GM21786 (cell line): ENCODE results near the gene KCNH1.

Source experiments
- ATAC-seq: cut with Tn5 transposase; IDR thresholded peaks from one replicate; pipeline ENCODE4 v1.9.1; 2021; ENCODE audit not compliant: unreplicated experiment

Gene KCNH1

GRCh38 chr1:210730023-210730422, 403.9 kb downstream of the KCNH1 start:
- no peak for ATAC-seq

DNA sequence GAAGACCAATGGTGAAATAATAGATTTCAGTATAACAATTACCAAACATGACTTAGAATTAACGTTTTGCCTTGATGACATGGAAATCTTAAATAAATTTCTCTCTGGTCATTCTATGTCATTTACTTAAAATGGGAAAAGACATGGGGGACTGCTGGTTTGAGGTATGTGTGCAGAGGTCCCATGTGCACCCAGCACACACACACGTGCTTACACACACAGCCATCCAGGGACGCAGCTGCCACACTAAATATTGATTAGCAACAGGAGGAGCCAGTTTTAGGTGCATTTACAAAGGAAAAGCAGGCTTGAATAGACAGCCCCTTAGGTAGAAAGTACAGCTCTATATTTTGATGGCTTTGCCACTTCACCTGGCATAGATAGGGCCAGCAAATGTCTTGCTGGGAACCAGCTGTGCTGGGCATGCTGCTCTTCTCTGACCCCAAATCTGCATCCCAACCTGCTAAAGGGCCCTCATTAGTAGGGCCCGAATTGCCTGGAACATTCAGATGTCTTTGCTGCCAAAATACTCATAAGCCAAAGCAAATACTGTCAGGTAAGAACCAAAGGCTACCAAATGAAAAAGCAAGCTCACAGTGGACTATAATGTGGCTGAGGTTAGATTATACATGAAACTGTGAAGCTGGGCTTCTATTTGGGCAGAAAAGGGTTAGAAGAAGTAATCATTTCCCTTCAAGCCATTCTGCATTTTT, 405.4 kb downstream of the KCNH1 start:
- ATAC-seq = no peak

GRCh38 chr1:210727709-210728108, 406.2 kb downstream of the KCNH1 start:
- ATAC-seq = no peak

- ATAC-seq = no peak
Observed at GRCh38 chr1:210726621-210727020, 407.3 kb downstream of the KCNH1 start.

DNA sequence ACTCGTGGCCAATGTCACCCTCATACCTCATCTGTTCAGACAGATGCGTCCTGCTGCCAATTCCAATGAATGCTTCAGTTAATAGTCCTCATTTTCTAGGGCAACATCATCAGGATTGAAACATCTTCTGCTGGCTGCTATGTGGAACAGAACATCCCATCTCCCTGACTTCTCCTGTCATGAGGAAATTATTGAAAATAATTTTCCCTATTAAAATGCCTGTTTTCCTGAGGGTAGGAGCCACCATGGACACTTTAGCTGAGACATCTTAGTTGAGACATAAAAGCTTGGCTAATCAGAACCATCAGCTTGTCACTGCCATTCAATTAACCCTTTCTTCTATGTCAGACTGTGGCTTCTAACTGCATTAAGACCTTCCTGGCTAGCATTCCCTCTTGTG, 409.2 kb downstream of the KCNH1 start:
- no peak for ATAC-seq

GRCh38 chr1:210723646-210724045, 410.3 kb downstream of the KCNH1 start:
- no peak for ATAC-seq

DNA sequence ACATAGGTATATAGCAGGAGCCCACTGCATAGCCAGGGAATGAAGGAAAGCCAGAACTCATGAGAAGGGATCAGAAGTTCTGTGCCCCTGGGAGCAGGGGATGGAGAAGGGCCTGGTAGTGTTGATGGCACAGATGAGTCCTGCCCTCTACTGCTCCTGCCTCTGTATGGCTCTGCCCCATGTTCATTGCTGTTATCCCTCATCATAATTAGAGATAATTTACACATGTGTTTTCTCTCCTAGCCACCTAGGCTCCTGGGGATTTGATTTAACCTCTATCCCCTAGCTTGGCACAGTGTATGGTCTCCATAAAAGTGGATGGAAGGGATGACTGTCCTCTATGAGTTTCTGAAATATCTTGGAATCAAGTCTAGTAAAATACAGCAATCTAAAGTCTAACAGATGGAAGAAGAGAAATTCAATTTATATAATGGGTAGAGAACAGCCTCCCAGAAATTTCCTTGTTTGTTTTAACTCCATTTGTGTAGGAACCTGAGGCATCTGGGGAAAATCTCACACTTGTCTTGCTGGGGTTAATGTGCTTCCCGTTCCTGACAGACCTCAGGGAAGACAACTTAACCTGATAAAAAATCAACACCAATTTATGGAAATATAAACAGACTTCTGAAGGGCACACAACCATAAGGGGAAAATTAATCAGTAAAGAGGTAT, 411.4 kb downstream of the KCNH1 start:
- ATAC-seq = no peak

DNA sequence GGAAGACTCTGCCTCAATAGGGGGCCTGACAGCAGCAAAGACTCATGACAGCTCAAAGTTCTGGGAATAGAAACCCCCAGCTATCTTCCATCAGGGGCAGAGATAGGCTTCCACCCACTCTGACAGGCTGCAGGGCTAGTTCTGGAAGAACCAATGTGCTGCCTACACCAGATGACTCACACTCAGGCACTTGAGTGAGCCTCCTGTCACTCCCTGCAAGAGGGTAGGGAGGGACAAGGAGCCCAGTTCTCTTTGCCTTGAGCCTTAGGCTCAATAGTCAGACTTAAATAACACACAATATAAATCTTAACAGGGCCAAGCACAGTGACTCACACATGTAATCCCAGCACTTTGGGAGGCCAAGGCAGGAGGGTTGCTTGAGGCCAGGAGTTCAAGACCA, 418.9 kb downstream of the KCNH1 start:
- no peak for ATAC-seq

GRCh38 chr1:210711825-210712612, 421.9 kb downstream of the KCNH1 start:
- no peak for ATAC-seq

DNA sequence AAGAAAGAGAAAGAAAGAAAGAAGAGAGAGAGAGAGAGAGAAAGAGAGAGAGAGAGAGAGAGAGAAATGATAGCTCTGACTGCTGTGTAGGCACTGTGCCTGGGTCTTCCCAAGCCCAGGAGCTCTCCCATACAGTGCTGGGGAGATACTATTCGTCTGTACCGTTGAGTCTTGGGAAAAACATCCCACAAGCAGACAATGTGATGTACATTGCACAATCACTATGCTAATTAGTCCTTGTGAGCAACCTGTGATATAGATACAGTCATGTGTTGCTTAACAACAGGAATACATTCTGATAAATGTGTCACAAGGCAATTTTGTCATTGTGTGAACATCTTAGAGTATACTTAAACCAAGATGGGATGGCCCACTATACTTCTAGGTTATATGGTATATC, 424.2 kb downstream of the KCNH1 start:
- ATAC-seq = no peak

DNA sequence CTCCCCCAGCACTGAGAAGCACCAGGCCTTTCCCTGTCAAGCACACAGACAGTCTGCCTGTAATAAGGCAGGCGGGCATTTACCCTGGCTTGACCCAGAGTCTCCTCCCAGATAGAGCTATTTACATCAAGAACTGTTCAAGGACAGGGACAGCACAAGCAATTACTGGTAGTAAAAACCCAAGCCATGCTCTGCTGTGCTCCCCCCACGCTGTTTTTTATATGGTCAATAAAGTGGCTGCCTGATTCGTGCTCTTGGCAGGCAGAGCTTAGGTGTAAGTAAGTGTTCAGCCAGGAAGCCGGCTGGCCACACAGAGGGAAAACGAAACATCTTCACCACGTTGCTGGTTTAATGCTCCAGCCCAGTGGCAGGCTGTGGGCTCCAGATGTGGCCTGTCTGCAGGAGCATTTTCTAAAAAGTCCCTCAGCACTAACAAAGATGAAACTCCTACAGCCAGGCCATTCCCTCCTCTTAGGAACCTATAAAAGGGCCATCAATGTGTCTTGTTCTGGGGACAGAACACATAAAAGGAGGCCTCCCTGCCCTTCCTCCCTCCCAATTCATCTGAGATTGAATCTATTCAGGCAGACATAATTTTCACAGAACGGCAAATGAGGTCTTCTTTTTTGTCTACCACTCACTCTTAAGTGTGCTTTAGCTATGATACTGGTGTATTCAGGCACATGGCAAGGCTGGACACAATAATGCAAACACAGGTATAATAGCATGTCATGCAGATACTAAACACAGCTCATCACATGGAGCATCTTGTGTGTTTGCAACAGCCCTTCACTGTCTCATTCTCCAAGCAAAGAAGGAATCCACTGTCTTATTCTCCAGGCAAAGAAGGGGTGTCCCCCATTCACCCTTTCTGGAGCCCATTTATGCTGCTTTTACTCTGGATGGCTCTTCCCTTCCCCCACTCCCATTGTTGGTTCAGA, 426.4 kb downstream of the KCNH1 start:
- no peak for ATAC-seq

DNA sequence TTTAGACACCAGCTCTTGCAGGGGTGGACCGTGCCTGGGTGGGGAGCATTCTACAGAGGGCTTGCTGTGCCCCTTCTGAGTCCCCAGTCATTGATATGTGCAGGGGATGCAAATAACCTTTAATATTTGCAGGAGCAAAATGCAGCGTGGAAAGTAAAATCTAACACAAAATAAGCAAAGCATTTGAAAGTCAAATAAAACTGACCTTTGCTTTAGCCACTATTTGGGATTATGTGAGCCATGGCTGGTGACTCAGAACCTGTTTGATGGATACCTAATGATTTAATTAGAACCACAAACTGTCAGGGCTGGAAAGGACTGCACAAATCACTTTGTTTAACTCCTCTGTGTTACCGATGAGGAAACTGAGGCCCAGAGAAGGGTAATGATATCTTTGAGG, 427.7 kb downstream of the KCNH1 start:
- no peak for ATAC-seq

GRCh38 chr1:210705086-210705485, 428.9 kb downstream of the KCNH1 start:
- no peak for ATAC-seq

DNA sequence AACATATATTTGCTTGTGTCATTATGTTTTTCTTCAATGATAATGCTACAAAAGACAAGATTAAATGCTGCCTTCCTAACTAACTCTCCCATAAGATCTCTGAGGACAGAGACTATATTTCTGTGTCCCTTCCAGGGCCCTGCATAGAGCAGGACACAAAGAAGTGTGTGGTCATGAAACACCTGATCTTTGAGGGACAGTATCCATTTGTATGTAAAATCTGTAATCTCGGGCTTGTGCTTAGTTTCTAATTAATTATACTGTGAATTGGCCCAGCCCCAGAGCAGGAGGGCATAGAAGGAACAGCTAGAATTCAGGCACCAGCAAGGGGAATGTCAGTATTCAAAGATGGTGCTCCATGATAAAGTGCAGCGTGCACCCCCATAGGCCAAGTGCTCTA, 430.4 kb downstream of the KCNH1 start:
- no peak for ATAC-seq

GRCh38 chr1:210702506-210702905, 431.4 kb downstream of the KCNH1 start:
- ATAC-seq = no peak

DNA sequence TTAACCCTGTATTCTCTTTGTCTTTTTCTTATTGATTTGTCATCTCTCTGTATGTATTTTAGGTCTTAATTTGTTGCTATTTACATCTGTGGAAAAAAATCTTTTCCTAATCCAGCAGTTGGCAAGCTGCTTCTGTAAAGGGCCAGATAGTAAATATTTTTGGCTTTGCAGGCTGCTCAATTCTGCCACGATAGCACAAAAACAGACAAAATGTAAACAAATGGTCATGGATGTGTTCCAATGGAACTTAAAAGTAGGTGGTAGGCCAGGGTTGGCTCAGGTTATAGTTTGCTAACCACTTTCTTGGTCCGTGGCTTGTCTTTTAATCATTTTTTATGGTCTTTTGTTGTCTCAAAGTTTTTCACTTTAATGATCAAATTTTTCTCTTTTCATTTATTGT, 433.4 kb downstream of the KCNH1 start:
- no peak for ATAC-seq

- ATAC-seq = no peak
Observed at GRCh38 chr1:210700083-210700482, 433.9 kb downstream of the KCNH1 start.

DNA sequence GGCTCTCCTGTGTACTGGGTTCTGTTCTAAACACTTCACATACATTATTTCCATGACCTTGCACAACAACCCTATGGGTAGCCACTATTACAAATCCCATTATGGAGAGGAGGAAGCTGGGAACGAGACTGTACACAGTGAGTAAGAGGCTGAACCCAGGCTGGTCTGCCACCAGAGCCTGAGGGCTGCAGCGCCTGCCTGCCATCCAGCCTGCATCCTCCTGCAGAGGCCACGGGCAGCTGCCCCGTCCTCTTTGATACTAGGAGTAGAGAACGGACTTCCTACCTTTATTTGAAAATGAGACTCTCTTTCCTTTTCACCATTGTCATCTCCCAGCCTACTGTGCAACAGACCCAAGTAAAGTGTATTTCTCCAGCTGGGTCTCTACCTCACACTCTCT, 435.3 kb downstream of the KCNH1 start:
- no peak for ATAC-seq

GRCh38 chr1:210697185-210697584, 436.8 kb downstream of the KCNH1 start:
- ATAC-seq = no peak

DNA sequence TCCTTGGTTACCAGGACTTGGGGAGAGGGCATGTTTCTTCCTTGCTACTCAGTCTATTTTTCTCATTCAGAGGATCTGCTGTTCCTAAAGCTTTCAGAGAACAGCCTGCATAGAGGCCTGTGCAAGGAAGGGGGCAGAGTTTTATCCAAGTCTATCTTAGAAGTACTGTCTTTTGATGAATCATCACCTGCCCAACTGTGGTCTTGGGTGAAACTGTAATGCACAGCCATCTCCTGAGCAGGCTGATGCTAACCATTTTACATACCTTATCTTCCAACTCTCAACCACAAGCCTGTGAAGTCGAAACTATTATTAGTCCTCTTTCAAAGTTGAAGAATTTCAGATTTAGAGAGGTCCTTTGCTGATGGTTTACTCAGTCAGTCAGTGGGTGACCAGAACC, 437.2 kb downstream of the KCNH1 start:
- ATAC-seq = peak; percentile 93

DNA sequence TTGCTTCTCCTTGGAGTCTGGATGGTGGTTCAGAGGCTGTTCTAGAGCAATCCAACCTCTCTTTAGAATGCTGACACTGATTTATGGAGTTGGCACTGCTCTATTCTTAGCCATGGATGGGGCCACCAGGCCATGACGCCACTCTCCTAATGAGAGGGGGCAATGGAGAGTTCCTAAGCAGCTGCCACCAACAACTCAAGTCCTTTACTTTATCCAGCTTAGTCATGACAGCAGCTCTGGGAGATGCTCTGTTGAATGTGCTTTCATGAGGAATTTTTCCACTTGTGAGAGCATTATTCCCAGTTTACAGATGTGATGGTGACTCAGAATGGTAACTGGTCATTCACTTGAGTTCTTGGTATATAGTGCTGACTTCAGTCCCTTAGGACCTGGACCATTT, 438.9 kb downstream of the KCNH1 start:
- ATAC-seq = no peak
